H1 (cell line): Measurements from ENCODE around the gene IWS1.

ENCODE experiments used
- BRCA1 ChIP-seq: IDR thresholded peaks from 2 replicates; pipeline ENCODE4 v1.6.1; 2012; ENCODE audit warnings: low read depth, low read length, improper control_type of control experiment
- CEBPB ChIP-seq: IDR thresholded peaks from 2 replicates; pipeline ENCODE4 v1.6.1; 2012; ENCODE audit warnings: low read depth, low read length
- CREB1 ChIP-seq: IDR thresholded peaks from 2 replicates; pipeline ENCODE4 v1.6.1; 2012; ENCODE audit warnings: inconsistent platforms
- CTCF ChIP-seq, 3 experiments: IDR thresholded peaks; 1 replicate in 2 of 3; 2 replicates in 1 of 3; pipeline versions ENCODE4 v1.5.1 to v1.6.1; 2011; ENCODE audit warnings: low read length in 3 of 3, mild to moderate bottlenecking in 3 of 3, inconsistent platforms in 2 of 3, low read depth in 1 of 3, moderate library complexity in 1 of 3; ENCODE audit not compliant: insufficient read depth in 1 of 3; ENCODE audit errors: control extremely low read depth in 1 of 3
- EGR1 ChIP-seq: IDR thresholded peaks from 2 replicates; pipeline ENCODE4 v1.6.1; 2011; ENCODE audit warnings: low read depth, low read length, borderline replicate concordance
- POLR2A ChIP-seq, 2 experiments: IDR thresholded peaks; 1 replicate in 1 of 2; 2 replicates in 1 of 2; pipeline ENCODE4 v1.6.1; 2011; ENCODE audit warnings: low read depth in 2 of 2, low read length in 2 of 2, mild to moderate bottlenecking in 2 of 2; ENCODE audit errors: control extremely low read depth in 1 of 2
- RAD21 ChIP-seq, 2 experiments: IDR thresholded peaks in 1 of 2; conservative IDR thresholded peaks in 1 of 2; 2 replicates each; pipeline ENCODE4 v1.6.1; 2011; ENCODE audit warnings: low read depth in 2 of 2, low read length in 2 of 2, improper control_type of control experiment in 1 of 2, inconsistent platforms in 1 of 2, mild to moderate bottlenecking in 1 of 2, moderate library complexity in 1 of 2
- RFX5 ChIP-seq: IDR thresholded peaks from 2 replicates; pipeline ENCODE4 v1.6.1; 2011; ENCODE audit warnings: low read depth, low read length, improper control_type of control experiment, borderline replicate concordance
- TF ChIP-seq, protein P1 (sequence below): IDR thresholded peaks from 2 replicates; pipeline ENCODE4 v1.6.1; 2012; ENCODE audit warnings: inconsistent platforms
- TF ChIP-seq, protein P2 (sequence below): IDR thresholded peaks from 2 replicates; pipeline ENCODE4 v1.6.1; 2011; ENCODE audit warnings: low read length, improper control_type of control experiment
- TF ChIP-seq, protein P3 (sequence below): IDR thresholded peaks from 2 replicates; pipeline ENCODE4 v1.6.1; 2011; ENCODE audit warnings: low read depth, mild to moderate bottlenecking, low read length; ENCODE audit not compliant: insufficient read depth

- no peak for TF ChIP-seq CTCF (IDR thresholded peaks at IDR 0.05; ENCODE audit: control extremely low read depth in 1 of 3, insufficient read depth in 1 of 3, low read depth in 1 of 3, low read length in 3 of 3)
- TF ChIP-seq, protein P1, sequence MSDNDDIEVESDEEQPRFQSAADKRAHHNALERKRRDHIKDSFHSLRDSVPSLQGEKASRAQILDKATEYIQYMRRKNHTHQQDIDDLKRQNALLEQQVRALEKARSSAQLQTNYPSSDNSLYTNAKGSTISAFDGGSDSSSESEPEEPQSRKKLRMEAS, result no peak
- no peak for TF ChIP-seq RAD21 (IDR thresholded peaks at IDR 0.05 in 1 of 2, conservative IDR thresholded peaks at IDR 0.05 in 1 of 2; ENCODE audit: low read depth in 2 of 2, low read length in 2 of 2)
- TF ChIP-seq RFX5, result no peak
- TF ChIP-seq, protein P2, sequence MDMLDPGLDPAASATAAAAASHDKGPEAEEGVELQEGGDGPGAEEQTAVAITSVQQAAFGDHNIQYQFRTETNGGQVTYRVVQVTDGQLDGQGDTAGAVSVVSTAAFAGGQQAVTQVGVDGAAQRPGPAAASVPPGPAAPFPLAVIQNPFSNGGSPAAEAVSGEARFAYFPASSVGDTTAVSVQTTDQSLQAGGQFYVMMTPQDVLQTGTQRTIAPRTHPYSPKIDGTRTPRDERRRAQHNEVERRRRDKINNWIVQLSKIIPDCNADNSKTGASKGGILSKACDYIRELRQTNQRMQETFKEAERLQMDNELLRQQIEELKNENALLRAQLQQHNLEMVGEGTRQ, result no peak
- no peak for TF ChIP-seq EGR1
- no peak for TF ChIP-seq CREB1
- TF ChIP-seq POLR2A (IDR thresholded peaks at IDR 0.05; ENCODE audit: control extremely low read depth in 1 of 2, low read depth in 2 of 2, low read length in 2 of 2), result no peak
- TF ChIP-seq CEBPB, result no peak
- TF ChIP-seq, protein P3, sequence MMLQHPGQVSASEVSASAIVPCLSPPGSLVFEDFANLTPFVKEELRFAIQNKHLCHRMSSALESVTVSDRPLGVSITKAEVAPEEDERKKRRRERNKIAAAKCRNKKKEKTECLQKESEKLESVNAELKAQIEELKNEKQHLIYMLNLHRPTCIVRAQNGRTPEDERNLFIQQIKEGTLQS, result no peak
- TF ChIP-seq BRCA1, result no peak
Measured at GRCh38 chr2:127567351-127567854, 41.1 kb upstream of the IWS1 start.
